DND-41 (cell line): Measurements from ENCODE around the gene PRND.
"Not testable (repeated sequence)": the region's sequence is repeated elsewhere in the genome, so short reads cannot be mapped to it uniquely, and the experiment has no call there.

Source experiments
- ATAC-seq: fragments of 200-7000 bp; cut with Tn5 transposase; 3 replicates; pipeline ENCODE4 v1.9.1; 2021; ENCODE audit warnings: low read depth; ENCODE audit not compliant: insufficient read depth
- DNase-seq: peaks from one replicate; pipeline ENCODE4 v3.0.0-alpha.2; 2020
- H2AFZ ChIP-seq: 2 replicates; pipeline ENCODE4 v1.6.0; 2012; ENCODE audit warnings: low read depth, low read length
- H3K27ac ChIP-seq: 2 replicates; pipeline ENCODE4 v1.5.1; 2012; ENCODE audit warnings: low read length, inconsistent platforms
- H3K27me3 ChIP-seq: fragments of 200-600 bp; sonication (generic); 2 replicates; pipeline ENCODE4 v1.6.0; 2012; ENCODE audit warnings: low read length, mild to moderate bottlenecking, inconsistent platforms; ENCODE audit not compliant: insufficient read depth, poor library complexity
- H3K36me3 ChIP-seq: 2 replicates; pipeline ENCODE4 v1.5.1; 2012; ENCODE audit warnings: low read length, inconsistent platforms; ENCODE audit not compliant: insufficient read depth
- H3K4me1 ChIP-seq: 2 replicates; pipeline ENCODE4 v1.5.1; 2012; ENCODE audit warnings: mild to moderate bottlenecking, low read length; ENCODE audit not compliant: insufficient read depth
- H3K4me2 ChIP-seq: 2 replicates; pipeline ENCODE4 v1.6.0; 2012; ENCODE audit warnings: mild to moderate bottlenecking, moderate library complexity, low read length, inconsistent platforms; ENCODE audit not compliant: insufficient read depth
- H3K4me3 ChIP-seq, 2 experiments: fragments of 200-600 bp in 1 of 2; shearing (Covaris generic) in 1 of 2; 2 replicates each; pipeline ENCODE4 v1.5.1; 2012 to 2016; ENCODE audit warnings: inconsistent platforms in 2 of 2, low read length in 2 of 2, mild to moderate bottlenecking in 2 of 2, low read depth in 1 of 2, moderate library complexity in 1 of 2
- H3K79me2 ChIP-seq: 2 replicates; pipeline ENCODE4 v1.6.0; 2012; ENCODE audit warnings: low read length, inconsistent platforms; ENCODE audit not compliant: insufficient read depth
- H3K9ac ChIP-seq: 2 replicates; pipeline ENCODE4 v1.6.0; 2012; ENCODE audit warnings: low read depth, mild to moderate bottlenecking, inconsistent platforms, low read length, moderate library complexity
- H3K9me3 ChIP-seq: 2 replicates; pipeline ENCODE4 v1.5.1; 2012; ENCODE audit warnings: low read length, moderate library complexity, mild to moderate bottlenecking, inconsistent platforms; ENCODE audit not compliant: insufficient read depth, severe bottlenecking
- H4K20me1 ChIP-seq: 2 replicates; pipeline ENCODE4 v1.6.0; 2012; ENCODE audit warnings: low read length; ENCODE audit not compliant: insufficient read depth
- CTCF ChIP-seq: IDR thresholded peaks from 2 replicates; pipeline ENCODE4 v1.5.1; 2012; ENCODE audit warnings: borderline replicate concordance, low read length, moderate library complexity, mild to moderate bottlenecking; ENCODE audit not compliant: poor library complexity, severe bottlenecking; ENCODE audit errors: extremely low read depth
- EZH2 ChIP-seq: IDR thresholded peaks from 3 replicates; pipeline ENCODE4 v1.6.1; 2012; ENCODE audit warnings: borderline replicate concordance, low read depth, mild to moderate bottlenecking, moderate library complexity, low read length, inconsistent platforms; ENCODE audit not compliant: severe bottlenecking

Gene PRND

GRCh38 chr20:4720977-4721349, 746 bp upstream of the PRND start:
- H2AFZ ChIP-seq, result no peak overlapping the region
- no peak overlapping the region for H3K9ac ChIP-seq

GRCh38 chr20:4722571-4722970, 862 bp downstream of the PRND start:
- no peak overlapping the region for H3K4me2 ChIP-seq
- no peaks in the 10 kb centered on the region for H3K79me2 ChIP-seq
- no peak overlapping the region for H3K4me3 ChIP-seq
- no peak overlapping the region for H3K27ac ChIP-seq
- DNase-seq, result no peak
- ATAC-seq, result no peak
- H4K20me1 ChIP-seq, result no peaks in the 10 kb centered on the region
- H3K4me1 ChIP-seq, result peaks cover 3% of the 10 kb centered on the region; the same call in 1 of the 2 replicates
- TF ChIP-seq EZH2 (no peak), CTCF (no peak)
- H3K27me3 ChIP-seq, result peaks cover 3% of the 10 kb centered on the region
- H3K36me3 ChIP-seq, result no peaks in the 10 kb centered on the region
- no peak overlapping the region for H2AFZ ChIP-seq
- no peak overlapping the region for H3K9ac ChIP-seq
- no peaks in the 10 kb centered on the region for H3K9me3 ChIP-seq

More at GRCh38 chr20:4720977-4721349, 746 bp upstream of the PRND start:
- H3K36me3 ChIP-seq, result no peaks in the 10 kb centered on the region
- peaks cover 6% of the 10 kb centered on the region for H3K27me3 ChIP-seq
- peaks cover 3% of the 10 kb centered on the region; the same call in 1 of the 2 replicates for H3K4me1 ChIP-seq
- DNase-seq (no peak), ATAC-seq (peak; percentile 41; the same call in 1 of the 3 replicates)
- no peaks in the 10 kb centered on the region for H4K20me1 ChIP-seq
- H3K4me3 ChIP-seq, result no peak overlapping the region
- H3K27ac ChIP-seq, result no peak overlapping the region
- no peak overlapping the region for H3K4me2 ChIP-seq
- no peaks in the 10 kb centered on the region for H3K9me3 ChIP-seq
- no peak for TF ChIP-seq EZH2
- no peak for TF ChIP-seq CTCF
- H3K79me2 ChIP-seq, result no peaks in the 10 kb centered on the region

GRCh38 chr20:4722993-4723392, 1.3 kb downstream of the PRND start:
- Histone ChIP-seq H3K9me3 (no peaks in the 10 kb centered on the region), H3K4me3 (no peak overlapping the region), H3K79me2 (no peaks in the 10 kb centered on the region), H4K20me1 (no peaks in the 10 kb centered on the region), H3K4me2 (no peak overlapping the region), H3K27ac (no peak overlapping the region), H3K9ac (no peak overlapping the region), H3K36me3 (no peaks in the 10 kb centered on the region), H3K27me3 (peaks cover 3% of the 10 kb centered on the region), H3K4me1 (peaks cover 3% of the 10 kb centered on the region; the same call in 1 of the 2 replicates), H2AFZ (no peak overlapping the region)
- TF ChIP-seq EZH2, result no peak
- no peak for TF ChIP-seq CTCF
- no peak for DNase-seq
- no peak for ATAC-seq

GRCh38 chr20:4723553-4723952, 1.8 kb downstream of the PRND start:
- H3K79me2 ChIP-seq, H3K27me3 ChIP-seq, H2AFZ ChIP-seq, H3K4me1 ChIP-seq, H3K36me3 ChIP-seq, H3K27ac ChIP-seq, DNase-seq, H4K20me1 ChIP-seq, H3K4me2 ChIP-seq, H3K9ac ChIP-seq, H3K9me3 ChIP-seq, H3K4me3 ChIP-seq, ATAC-seq: not testable (repeated sequence)
